A549 (cell line): Measurements from ENCODE around the gene TRIP6. TPM values are rescaled to one million over a fixed set of nuclear protein-coding genes. Genes with fewer than 3 reads are reported as not detected.

Experiments used
- ATAC-seq, 2 experiments: fragments of 200-7000 bp in 1 of 2; fragments of >200 bp in 1 of 2; cut with Nextera tagmentation in 1 of 2; cut with Tn5 transposase in 1 of 2; 3 replicates each; pipeline versions ENCODE4 v1.8.0 to v1.9.1; 2018 to 2020; ENCODE audit warnings: mild to moderate bottlenecking in 1 of 2, moderate library complexity in 1 of 2
- CTCF ChIA-PET: fragments of 300-600 bp; sonication (Branson Sonifier 250); formaldehyde crosslinking; extraction: SDS; loops from one replicate; lab custom pipeline; 2021; ENCODE audit warnings: antibody characterized with exemption, inconsistent platforms; lab: Yijun Ruan, JAX
- POLR2A ChIA-PET: fragments of 350-600 bp; formaldehyde crosslinking; extraction: SDS; loops from one replicate; lab custom pipeline; 2021; ENCODE audit warnings: antibody characterized with exemption, inconsistent platforms; lab: Yijun Ruan, JAX
- DNase-seq, 2 experiments: peaks; one replicate each; pipeline versions ENCODE4 v3.0.0 to v3.0.0-alpha.2; 2011 to 2016; ENCODE audit warnings: low read depth in 1 of 2, low spot score in 1 of 2
- FAIRE-seq: peaks from 2 replicates; lab custom pipeline; 2011; peaks lifted over from hg19 to GRCh38; lab: Jason Lieb, UNC
- H3K27ac ChIP-seq, 2 experiments: fragments of >200 bp; sonication (Bioruptor Twin); formaldehyde crosslinking; 3 replicates each; pipeline ENCODE4 v1.5.1; 2016 to 2017
- H3K4me1 ChIP-seq: fragments of >200 bp; sonication (Bioruptor Twin); formaldehyde crosslinking; 3 replicates; pipeline ENCODE4 v1.6.1; 2016
- H3K4me2 ChIP-seq: fragments of >200 bp; sonication (Bioruptor Twin); formaldehyde crosslinking; 3 replicates; pipeline ENCODE4 v1.6.1; 2016
- H3K4me3 ChIP-seq: fragments of >200 bp; sonication (Bioruptor Twin); formaldehyde crosslinking; 3 replicates; pipeline ENCODE4 v1.5.1; 2016
- H3K9me3 ChIP-seq: fragments of >200 bp; sonication (Bioruptor Twin); formaldehyde crosslinking; 3 replicates; pipeline ENCODE4 v1.6.1; 2016
- CEBPB ChIP-seq, 2 experiments: fragments of >200 bp in 1 of 2; sonication (Bioruptor Twin) in 1 of 2; formaldehyde crosslinking in 1 of 2; IDR thresholded peaks; 2 replicates each; pipeline ENCODE4 v1.6.1; 2012 to 2016
- EHF ChIP-seq: fragments of 250-450 bp; sonication (Bioruptor Pico); IDR thresholded peaks from 2 replicates; pipeline ENCODE4 v1.5.0; 2020; ENCODE audit warnings: mild to moderate bottlenecking
- EHMT2 ChIP-seq: fragments of 200-600 bp; sonication (generic); IDR thresholded peaks from 2 replicates; pipeline ENCODE4 v1.6.1; 2016; ENCODE audit warnings: antibody characterized with exemption, low read depth, mild to moderate bottlenecking, moderate library complexity
- ESRRA ChIP-seq: fragments of 150-350 bp; IDR thresholded peaks from 2 replicates; pipeline ENCODE4 v1.6.1; 2014; ENCODE audit warnings: mild to moderate bottlenecking, low read length, borderline replicate concordance
- FOSB ChIP-seq: fragments of 250-450 bp; sonication (Bioruptor Pico); IDR thresholded peaks from 2 replicates; pipeline ENCODE4 v1.5.0; 2020; ENCODE audit warnings: mild to moderate bottlenecking, moderate library complexity
- FOXS1 ChIP-seq: fragments of 250-450 bp; sonication (Bioruptor Pico); IDR thresholded peaks from 2 replicates; pipeline ENCODE4 v1.5.0; 2020; ENCODE audit warnings: mild to moderate bottlenecking, moderate library complexity
- GATA3 ChIP-seq: IDR thresholded peaks from 2 replicates; pipeline ENCODE4 v1.6.1; 2012; ENCODE audit warnings: borderline replicate concordance
- HES2 ChIP-seq: fragments of >200 bp; sonication (Bioruptor Twin); formaldehyde crosslinking; IDR thresholded peaks from 2 replicates; pipeline ENCODE4 v1.6.1; 2016
- HEYL ChIP-seq: fragments of 250-450 bp; sonication (Bioruptor Pico); IDR thresholded peaks from 2 replicates; pipeline ENCODE4 v1.8.0; 2021; ENCODE audit warnings: mild to moderate bottlenecking, moderate library complexity
- JUN ChIP-seq, 2 experiments: fragments of >200 bp; sonication (Bioruptor Twin); formaldehyde crosslinking; IDR thresholded peaks; 2 replicates in 1 of 2; 3 replicates in 1 of 2; pipeline ENCODE4 v1.6.1; 2016 to 2017
- KDM5A ChIP-seq: fragments of 200-600 bp; sonication (generic); IDR thresholded peaks from 2 replicates; pipeline ENCODE4 v1.6.1; 2016; ENCODE audit warnings: antibody characterized with exemption, mild to moderate bottlenecking
- MAFK ChIP-seq: fragments of 450-650 bp; IDR thresholded peaks from 2 replicates; pipeline ENCODE4 v1.6.1; 2014; ENCODE audit not compliant: partially characterized antibody
- PHF8 ChIP-seq: fragments of 200-600 bp; sonication (generic); IDR thresholded peaks from 2 replicates; pipeline ENCODE4 v1.6.1; 2016; ENCODE audit warnings: low read depth, mild to moderate bottlenecking, antibody characterized with exemption, moderate library complexity, borderline replicate concordance
- POLR2A ChIP-seq: IDR thresholded peaks from 2 replicates; pipeline ENCODE4 v1.6.1; 2012; ENCODE audit warnings: mild to moderate bottlenecking, low read length
- POLR2AphosphoS2 ChIP-seq: conservative IDR thresholded peaks from 2 replicates; pipeline ENCODE4 v1.6.1; 2012; ENCODE audit warnings: low read length, improper control_type of control experiment, inconsistent platforms
- REST ChIP-seq: fragments of 200-600 bp; sonication (generic); IDR thresholded peaks from 2 replicates; pipeline ENCODE4 v1.6.1; 2016; ENCODE audit warnings: antibody characterized with exemption, mild to moderate bottlenecking, moderate library complexity
- RNF2 ChIP-seq: fragments of 200-600 bp; sonication (generic); IDR thresholded peaks from 2 replicates; pipeline ENCODE4 v1.6.1; 2016; ENCODE audit warnings: low read depth, mild to moderate bottlenecking, antibody characterized with exemption, moderate library complexity, borderline replicate concordance
- SREBF2 ChIP-seq: fragments of 450-650 bp; IDR thresholded peaks from 2 replicates; pipeline ENCODE4 v1.6.1; 2014; ENCODE audit warnings: mild to moderate bottlenecking, moderate library complexity
- TP53 ChIP-seq: fragments of 250-450 bp; sonication (Bioruptor Pico); IDR thresholded peaks from 2 replicates; pipeline ENCODE4 v1.5.0; 2021; ENCODE audit warnings: mild to moderate bottlenecking, moderate library complexity
- ZFP36 ChIP-seq: fragments of 450-650 bp; IDR thresholded peaks from 2 replicates; pipeline ENCODE4 v1.6.1; 2014; ENCODE audit warnings: borderline replicate concordance; ENCODE audit not compliant: partially characterized antibody
- WGBS: methylation state at CpG from one replicate; pipeline ENCODE4 v1.1.6; 2017; ENCODE audit errors: missing lambda C conversion rate; 5-methylcytosine and 5-hydroxymethylcytosine counted together
- polyA plus RNA-seq, 4 experiments: library from polyadenylated mRNA; depleted of rRNA in 3 of 4; stranded (reverse); fragments of >200 nt; fragmentation: RNase III in 1 of 4; extraction: RNeasy Plus Mini Kit Qiagen cat#74134 plus additional on column Dnase treatment in 1 of 4; gene quantifications; 2 replicates in 3 of 4; 3 replicates in 1 of 4; pipeline ENCODE4 v1.2.3, GENCODE V29; 2011 to 2017
- TF ChIP-seq, protein P1 (sequence below): IDR thresholded peaks from 2 replicates; pipeline ENCODE4 v1.6.1; 2012

TRIP6 gene
- polyA plus RNA-seq, 2 of the 4 experiments (the other 2 are of a cell fraction): 18.0 to 38.5 TPM

DNA sequence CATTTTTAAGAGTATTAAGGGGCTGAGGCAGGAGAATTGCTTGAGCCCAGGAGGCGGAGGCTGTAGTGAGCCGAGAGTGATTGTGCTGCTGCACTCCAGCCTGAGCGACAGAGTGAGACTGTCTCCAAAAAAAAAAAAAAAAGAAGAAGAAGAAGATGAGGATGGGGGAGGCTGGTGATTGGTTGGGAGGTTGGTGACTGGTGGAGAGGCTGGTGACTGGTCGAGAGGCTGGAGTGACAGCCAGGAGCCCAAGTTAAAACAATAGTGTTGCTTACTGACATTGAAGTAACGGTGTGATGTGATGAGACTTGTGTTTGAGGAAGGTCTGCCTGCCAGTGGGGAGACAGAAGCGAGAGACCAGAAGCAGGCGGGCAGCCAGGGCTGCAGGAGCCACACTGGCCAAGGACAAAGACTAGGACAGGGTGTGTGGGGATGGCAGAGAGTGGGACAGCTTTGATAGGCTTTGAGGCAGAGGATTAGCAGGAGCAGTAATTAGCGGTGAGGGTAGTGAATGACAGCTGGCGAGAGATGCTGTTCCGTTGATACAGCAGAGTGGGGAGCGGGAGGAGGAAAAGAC, 12.6 kb downstream of the TRIP6 start:
- ATAC-seq (no peak), DNase-seq (no peak), FAIRE-seq (no peak)
- H3K4me1 ChIP-seq: peaks cover 9% of the 10 kb centered on the region
- WGBS: 92% methylated on average over 11 of the region's 11 CpGs
- no peaks in the 10 kb centered on the region for H3K9me3 ChIP-seq
- H3K27ac ChIP-seq: no peak overlapping the region
- no peak overlapping the region for H3K4me2 ChIP-seq
- TF ChIP-seq RNF2 (no peak), ZFP36 (no peak), TP53 (CRISPR knock-in tag) (no peak), JUN (IDR thresholded peaks at IDR 0.05) (no peak), ESRRA (no peak), FOXS1 (CRISPR knock-in tag) (no peak), REST (no peak), EHMT2 (no peak), POLR2A (no peak), KDM5A (no peak), HES2 (no peak), EHF (no peak), FOSB (CRISPR knock-in tag) (no peak), PHF8 (no peak), MAFK (no peak), SREBF2 (no peak)
- H3K4me3 ChIP-seq: no peak overlapping the region
- ChIA-PET POLR2A (interaction anchor here (2.6 kb wide), 1 partner anchor 9 kb away, joined by 9 read pairs; the partner anchor contains the start of gene UFSP1), CTCF (interaction anchor here (0.6 to 1.8 kb wide), 3 partner anchors 9 to 250 kb away, joined by 3 to 5 read pairs (median 3); no protein-coding TSS in a partner anchor)

DNA sequence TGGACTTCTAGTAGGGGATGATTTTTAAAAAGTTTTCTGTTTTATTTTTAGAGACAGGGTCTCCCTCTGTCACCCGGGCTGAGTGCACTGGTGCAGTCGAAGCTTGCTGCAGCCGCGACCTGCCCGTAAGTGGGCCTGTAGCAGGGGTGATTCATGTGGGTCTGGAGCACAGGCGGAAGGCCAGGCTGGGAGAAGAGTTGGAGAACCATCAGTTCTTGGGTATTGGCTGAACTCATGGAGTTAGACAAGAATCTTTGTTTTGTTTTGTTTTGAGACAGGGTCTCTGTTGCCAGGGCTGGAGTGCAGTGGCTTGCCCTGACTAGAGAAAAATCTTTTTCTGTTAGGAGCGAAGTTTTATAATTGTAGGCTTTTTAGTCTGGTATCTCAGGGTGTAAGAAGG, 13.5 kb downstream of the TRIP6 start:
- CTCF ChIA-PET: interaction anchor here (0.6 to 1.8 kb wide), 3 partner anchors 8 to 175 kb away, joined by 3 to 5 read pairs (median 3); partner anchors contain the start of gene POP7
- 91% methylated on average over 7 of the region's 7 CpGs for WGBS

More for the DNA sequence above, 13.5 kb downstream of the TRIP6 start:
- ATAC-seq: no peak
- TF ChIP-seq CEBPB (IDR thresholded peaks at IDR 0.05) (no peak), HEYL (CRISPR knock-in tag) (no peak), POLR2AphosphoS2 (no peak), GATA3 (no peak)
- TF ChIP-seq, protein P1, sequence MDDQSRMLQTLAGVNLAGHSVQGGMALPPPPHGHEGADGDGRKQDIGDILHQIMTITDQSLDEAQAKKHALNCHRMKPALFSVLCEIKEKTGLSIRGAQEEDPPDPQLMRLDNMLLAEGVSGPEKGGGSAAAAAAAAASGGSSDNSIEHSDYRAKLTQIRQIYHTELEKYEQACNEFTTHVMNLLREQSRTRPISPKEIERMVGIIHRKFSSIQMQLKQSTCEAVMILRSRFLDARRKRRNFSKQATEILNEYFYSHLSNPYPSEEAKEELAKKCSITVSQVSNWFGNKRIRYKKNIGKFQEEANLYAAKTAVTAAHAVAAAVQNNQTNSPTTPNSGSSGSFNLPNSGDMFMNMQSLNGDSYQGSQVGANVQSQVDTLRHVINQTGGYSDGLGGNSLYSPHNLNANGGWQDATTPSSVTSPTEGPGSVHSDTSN: no peak
- DNase-seq: no peak
- no peak overlapping the region for H3K4me2 ChIP-seq
- POLR2A ChIA-PET: no interaction called here
- H3K27ac ChIP-seq: no peak overlapping the region
- H3K4me3 ChIP-seq: no peak overlapping the region
- H3K9me3 ChIP-seq: no peaks in the 10 kb centered on the region
- H3K4me1 ChIP-seq: peaks cover 9% of the 10 kb centered on the region
- no peak for FAIRE-seq
